HG03108 (cell line): ENCODE results near the gene NPPC.
"Not testable (repeated sequence)": the region's sequence is repeated elsewhere in the genome, so short reads cannot be mapped to it uniquely, and the experiment has no call there.

ENCODE experiments used
- ATAC-seq: cut with Tn5 transposase; IDR thresholded peaks from one replicate; pipeline ENCODE4 v1.9.1; 2021; ENCODE audit warnings: moderate library complexity; ENCODE audit not compliant: unreplicated experiment

NPPC gene, protein sequence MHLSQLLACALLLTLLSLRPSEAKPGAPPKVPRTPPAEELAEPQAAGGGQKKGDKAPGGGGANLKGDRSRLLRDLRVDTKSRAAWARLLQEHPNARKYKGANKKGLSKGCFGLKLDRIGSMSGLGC

DNA sequence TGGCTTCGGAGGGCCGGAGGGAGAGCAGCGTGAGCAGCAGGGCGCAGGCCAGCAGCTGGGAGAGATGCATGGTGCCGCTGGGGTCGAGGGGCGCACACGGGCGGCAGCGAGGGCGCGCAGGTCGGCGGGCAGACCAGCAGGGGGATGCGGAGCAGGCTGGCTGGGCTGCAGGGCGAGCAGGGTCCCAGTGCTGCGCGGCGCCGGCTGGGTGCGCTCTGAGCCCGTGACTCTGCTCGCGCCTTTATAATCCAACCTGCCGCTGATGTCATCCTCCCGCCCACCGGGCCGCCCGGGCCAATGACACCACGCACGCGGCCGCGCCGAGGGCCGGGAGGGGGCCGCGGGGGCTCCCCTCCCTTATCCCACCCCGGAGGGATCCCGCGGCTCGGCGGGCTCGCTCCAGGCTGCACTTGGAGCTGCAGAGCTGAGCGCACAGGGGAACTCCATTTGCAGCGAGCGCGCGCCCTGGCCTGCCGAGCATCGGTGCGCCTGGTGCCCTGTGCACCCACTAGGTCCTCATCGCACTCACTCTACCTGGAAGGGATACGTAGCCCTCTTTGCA, at the start of gene NPPC:
NPPC (minus strand) TSS at position 217 of the 562 bp plus-strand sequence; CDS start at position 70, 147 bp downstream.
- peak; percentile 55 for ATAC-seq

DNA sequence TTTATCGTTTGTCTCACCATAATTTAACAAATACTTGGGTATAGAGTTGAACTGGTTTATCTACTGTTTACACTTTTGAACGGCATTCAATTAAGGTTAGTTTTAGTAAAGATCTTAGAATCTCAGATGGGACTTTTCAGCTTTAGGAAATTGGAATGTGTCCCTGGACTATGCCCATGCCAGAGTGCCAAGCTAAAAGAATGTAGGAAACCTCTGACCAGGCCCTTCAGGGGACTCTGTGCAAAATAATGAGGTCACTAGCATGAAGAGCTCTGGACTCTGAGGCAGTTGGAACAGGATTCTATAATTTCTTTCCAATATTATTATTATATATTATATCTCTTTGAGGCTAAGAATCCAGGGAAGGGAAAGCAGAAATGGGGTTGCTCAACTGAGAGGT, 48.8 kb upstream of the NPPC start:
- no peak for ATAC-seq

DNA sequence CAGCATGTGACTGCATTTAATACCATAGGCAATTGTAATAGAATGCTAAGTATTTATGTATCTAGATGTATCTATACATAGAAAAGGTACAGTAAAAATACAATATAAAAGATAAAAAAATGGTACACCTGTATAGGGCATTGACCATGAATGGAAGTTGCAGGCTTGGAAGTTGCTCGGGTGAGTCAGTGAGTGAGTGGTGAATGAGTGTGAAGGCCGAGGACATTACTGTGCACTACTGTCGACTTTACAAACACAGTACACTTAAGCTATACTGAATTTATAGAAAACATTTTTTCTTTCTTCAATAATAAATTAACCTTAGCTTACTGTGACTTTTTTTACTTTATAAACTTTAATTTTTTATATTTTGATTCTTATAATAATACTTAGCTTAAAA, 44.3 kb upstream of the NPPC start:
- ATAC-seq: no peak

DNA sequence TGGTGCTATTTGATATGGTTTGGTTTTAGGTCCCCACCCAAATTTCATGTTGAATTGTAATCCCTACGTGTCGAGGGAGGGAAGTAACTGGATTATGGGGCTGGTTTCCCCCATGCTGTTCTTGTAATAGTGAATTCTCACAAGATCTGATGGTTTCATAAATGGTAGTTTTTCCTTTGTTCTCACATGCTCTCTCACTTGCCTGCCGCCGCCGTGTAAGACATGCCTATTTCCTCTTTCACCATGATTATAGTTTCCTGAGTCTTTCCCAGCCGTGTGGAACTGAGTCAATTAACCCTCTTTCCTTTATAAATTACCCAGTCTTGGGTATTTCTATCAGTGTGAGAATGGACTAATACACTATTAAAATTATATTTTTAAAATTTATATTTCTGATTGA, 42.6 kb upstream of the NPPC start:
- no peak for ATAC-seq

DNA sequence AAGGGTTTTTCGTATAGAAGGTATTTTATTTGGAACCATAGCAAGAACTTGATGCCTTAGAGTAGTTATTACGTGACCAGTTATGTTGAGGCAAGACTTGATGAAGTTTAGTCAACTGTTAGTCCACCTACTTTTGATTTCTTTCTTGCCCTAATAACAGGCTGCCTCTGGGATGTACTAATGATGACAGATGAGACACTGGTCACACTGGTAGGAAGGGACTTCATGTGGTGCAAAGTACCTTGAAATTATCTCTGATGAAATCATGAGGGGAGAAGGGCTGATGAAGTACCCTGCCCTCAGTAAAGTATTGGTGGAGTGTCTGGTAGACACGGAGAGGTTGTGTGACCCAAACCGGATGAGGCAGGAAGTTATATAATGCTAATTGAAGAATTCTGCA, 40.7 kb upstream of the NPPC start:
- ATAC-seq: no peak

DNA sequence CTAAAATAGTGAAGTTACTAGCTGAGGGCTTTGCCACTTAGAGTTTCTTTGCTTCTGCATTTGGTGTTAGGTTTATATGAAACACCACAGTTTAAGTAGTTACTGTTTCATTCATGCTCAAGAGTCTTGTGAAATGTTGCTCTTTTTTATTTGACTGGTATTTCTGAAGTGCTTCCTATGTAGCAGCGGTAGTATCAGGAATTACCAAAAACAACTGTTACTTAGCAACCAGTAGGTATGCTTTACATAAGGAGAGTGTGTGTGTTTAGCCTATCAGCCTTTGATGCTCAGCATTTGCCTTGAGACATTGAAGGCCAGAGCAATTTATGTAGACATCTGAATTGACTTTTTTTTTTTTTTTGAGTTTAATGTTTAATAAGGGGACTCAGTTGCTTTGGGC, 38.9 kb upstream of the NPPC start:
- ATAC-seq: no peak

DNA sequence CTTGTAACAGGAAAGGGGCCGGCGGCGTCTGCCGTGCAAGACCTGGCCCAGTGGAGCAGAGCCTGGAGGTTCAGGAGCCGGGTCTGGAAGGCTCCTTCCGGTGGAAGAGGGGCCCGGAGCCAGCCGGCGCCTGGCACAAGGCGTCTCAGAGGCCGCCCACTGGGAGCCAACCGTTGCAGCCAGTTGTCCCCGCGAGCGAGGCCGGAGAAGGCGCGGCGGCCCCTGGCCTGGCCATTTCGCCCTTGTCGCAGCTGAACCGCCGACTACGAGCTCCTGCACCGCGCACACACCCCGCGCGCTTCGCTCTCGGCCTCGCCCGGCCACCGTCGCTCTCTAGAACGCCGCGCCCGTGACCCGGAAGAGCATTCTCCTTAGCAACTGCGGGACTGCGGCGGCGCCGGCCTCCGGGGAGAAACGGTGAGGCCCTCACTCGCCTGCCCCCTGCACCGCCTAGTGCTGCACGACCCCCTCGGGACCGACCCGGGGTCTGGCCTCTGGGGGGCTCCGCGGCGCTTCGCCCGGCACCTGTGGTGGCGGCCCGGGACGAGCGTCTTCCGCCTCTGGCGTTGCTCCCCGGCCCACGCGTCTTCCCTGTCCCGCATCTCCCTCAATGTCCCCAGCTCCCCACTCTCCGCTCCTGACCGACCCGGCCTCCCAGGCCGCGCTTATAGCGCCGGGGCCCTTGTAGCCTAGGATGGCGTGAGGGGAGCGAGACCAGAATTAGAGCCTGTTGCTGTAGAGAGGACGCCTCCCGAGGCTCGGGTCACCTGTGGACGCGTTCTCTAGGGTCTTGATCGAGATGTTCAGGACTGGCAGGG, 35.4 kb upstream of the NPPC start, which contains the start of gene DIS3L2:
DIS3L2 (plus strand) TSS at position 365 of the 818 bp plus-strand sequence. CDS start 53,215 bp downstream, outside the sequence.
- ATAC-seq: peak; percentile 90

DNA sequence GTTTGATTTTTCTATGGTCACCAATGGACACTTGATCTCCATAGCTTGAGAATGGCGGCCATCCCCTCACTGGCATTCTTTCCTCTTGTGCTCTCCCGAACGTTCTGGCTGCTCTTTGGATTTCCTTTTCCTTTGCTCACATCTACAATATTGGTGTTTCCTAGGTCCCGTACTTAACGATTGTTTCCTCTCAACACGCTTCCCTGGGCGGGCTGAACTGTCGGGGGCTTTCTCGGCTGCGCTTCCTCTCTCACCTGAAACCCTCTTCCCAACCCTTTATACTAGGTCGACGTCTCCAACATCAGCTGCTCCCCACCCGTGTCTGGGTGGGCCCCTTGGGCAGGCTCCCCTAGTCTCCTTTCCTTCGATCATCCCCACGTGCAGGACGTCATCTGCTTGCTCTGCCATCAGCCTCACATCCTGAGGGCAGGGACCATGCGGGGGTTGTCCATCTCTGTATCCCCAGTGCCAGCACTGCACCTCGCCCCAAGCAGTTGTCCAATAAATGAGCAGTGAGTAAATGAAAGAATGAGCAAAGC, 34.7 kb upstream of the NPPC start:
- no peak for ATAC-seq

DNA sequence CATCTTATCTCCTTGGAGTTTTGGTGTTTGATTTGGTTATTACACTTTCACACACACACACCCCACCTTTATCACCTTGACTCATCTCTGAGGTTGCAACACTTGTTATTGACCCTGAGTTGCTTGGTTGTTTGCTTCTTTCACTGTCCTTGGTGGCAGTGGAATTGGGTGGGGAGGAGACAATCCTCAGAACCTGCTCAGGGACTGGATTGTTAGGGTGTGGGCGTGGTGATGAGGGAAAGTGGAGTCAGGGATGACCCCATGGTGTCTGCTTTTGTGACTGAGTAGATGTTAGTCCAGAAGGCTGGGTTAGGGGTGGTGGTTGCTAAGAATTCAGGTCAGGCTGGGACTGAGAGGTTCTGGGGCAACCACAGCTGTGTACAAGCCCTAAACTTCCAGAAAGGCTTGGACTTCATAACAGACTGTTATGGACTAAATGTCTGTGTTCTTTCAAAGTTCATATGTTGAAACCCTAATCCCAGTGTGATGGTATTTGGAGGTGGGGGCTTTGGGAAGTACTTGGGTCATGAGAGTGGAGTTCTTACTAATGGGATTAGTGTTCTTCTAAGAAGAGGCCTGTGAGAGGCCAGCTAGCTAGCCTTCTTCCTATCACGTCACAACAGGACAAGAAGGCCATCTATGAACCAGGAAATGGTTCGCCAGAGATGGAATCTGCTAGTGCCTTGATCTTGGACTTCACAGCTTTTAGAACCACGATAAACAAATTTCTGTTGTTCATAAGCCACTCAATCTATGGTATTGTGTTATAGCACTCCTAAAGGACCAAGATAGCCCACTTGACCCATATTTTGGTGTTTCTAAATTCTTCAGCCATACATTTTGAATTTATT, 31.9 kb upstream of the NPPC start:
- ATAC-seq: no peak

DNA sequence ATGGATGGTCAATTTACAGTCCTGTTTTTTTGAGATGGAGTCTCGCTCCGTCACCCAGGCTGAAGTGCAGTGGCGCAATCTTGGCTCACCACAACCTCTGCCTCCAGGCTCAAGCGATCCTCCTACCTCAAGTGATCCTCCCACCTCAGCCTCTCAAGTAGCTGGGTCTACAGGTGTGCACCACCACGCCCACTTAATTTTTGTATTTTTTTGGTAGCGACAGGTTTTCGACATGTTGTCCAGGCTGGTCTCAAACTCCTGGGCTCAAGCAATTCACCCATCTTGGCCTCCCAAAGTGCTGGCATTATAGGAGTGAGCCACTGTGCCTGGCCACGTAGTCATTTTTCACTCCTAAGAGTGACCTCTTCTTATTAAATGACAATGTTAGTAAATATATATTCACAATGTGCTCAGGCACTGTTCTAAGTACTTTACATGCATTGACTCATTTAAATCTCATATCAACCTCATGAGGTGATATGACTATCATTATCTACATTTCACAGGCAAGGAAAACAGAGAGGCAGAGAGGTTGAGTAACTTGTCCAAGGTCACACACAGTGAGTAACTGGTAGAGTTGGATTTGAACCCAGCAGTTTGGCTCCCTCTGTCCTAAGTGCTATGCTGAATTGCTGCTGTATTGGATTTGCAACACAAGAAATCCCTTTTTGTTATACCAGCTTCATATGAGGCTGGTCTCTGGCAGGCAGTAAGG, 29.7 kb upstream of the NPPC start:
- no peak for ATAC-seq

DNA sequence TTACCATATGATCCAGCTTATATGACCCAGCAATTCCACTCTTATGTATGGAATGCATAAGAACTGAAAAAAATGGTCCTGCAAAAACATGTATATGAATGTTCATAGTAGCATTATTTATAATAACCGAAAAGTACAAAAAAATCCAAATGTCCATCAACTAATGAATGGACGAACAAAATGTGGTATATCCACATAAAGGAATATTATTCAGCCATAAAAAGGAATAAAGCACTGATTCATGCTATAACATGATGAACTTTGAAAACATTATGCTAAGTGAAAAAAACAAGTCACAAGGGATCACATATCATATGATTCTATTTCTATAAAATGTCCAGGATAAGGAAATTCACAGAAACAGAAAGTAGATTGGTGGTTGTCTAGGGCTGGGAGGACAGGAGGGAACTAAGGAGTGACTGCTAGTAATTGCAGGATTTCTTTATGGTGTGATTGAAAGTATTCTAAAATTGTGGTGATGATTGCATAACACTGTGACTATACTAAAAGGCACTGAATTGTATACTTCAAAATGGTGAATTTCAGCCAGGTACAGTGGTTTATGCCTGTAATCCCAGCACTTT, 25.3 kb upstream of the NPPC start:
- no peak for ATAC-seq

DNA sequence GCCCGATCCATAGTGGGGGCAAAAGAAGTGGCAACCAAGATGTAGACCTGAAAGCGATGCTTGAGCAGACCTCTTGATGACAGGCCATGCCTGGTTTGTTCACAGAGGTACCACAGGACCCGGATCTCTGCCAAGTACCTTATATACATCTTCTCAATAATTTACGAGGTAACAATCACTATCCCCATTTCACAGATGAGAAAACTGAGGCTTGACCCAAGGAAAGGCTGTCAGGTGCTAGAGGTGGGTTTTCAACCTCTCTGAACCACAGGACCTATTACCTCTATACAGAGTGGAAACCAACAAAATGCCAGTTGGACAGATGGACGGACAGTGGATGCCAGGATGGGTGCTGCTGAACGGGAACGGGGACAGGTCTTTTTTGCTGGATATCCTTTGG, 21.5 kb upstream of the NPPC start:
- ATAC-seq: no peak

DNA sequence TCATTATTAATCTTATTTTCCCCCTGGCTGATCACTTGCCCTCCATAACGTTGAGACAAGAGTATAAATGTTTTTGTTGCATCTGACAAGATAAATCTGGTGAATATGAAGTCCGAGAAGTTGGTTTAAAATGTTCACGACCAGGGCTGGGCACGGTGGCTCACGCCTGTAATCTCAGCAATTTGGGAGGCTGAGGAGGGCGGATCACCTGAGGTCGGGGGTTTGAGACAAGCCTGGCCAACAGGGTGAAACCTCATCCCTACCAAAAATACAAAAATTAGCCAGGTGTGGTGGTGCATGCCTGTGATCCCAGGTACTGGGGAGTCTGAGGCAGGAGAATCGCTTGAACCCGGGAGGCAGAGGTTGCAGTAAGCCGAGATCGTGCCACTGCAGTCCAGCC, 20.9 kb upstream of the NPPC start:
- not testable (repeated sequence) for ATAC-seq

DNA sequence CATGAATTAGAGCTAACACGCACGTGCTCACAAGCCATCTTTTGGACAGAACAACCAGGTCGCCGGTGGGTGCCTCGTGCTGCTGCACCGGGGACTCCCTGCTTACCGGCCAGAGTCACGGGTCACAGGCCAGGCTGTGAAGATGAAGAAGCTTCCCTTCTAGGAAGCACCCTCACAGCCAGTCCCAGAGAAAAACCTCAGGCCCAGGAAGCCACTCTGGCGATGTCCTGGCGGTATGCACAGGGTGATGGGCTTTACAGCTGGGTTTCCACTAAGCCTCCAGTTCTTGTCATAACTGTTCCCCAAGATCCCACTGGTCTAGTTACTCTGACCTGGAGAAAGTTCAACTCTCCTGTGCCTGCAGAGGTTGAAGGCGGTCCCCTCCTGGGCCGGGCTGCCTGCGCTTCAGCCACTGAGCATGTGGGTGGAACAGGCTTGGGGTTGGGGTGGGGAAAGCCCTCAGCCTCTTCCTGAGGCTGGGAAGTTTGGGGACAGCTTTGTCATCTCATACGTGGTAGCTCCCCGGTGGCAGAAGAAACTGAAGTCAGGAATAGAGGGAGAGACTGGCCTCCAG, 20.1 kb upstream of the NPPC start:
- ATAC-seq: no peak

DNA sequence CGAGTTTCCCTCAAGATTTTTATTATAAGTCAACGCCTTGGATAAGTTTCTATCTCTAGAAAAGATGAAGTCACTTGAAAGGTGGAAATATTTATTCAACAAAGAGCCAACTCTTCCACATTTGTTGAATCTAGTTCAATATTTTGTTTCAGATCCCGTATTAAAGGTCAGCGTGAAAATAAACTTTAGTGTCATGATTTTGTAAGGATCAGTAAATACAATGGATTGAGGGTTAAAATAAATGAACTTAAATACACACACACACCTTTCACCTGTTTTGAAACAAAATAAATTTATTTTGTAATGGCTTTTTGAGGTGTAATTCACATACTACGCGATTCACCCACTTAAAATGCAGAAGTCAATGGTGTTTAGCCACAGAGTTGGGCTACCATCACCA, 16.0 kb upstream of the NPPC start:
- ATAC-seq: no peak

DNA sequence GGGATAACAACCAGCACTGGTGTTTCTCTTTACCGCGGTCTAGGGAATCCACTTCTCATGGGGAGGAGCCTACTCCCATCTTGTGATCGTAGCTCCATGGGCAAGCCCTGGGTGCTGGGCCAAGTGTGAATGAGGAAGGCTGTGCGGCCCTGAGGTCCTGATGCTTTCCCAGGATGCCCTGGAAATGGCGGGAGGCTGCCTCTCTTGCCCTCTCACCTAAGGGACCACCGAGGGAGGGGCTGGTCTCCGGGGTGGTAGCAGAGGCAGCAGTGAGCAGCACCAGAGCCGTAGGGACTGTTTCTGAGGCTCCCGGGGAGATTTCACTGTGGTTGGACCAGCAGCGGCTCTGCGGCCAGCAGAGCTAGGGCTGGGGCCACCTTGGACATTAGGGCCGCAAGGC, 15.5 kb upstream of the NPPC start:
- no peak for ATAC-seq

DNA sequence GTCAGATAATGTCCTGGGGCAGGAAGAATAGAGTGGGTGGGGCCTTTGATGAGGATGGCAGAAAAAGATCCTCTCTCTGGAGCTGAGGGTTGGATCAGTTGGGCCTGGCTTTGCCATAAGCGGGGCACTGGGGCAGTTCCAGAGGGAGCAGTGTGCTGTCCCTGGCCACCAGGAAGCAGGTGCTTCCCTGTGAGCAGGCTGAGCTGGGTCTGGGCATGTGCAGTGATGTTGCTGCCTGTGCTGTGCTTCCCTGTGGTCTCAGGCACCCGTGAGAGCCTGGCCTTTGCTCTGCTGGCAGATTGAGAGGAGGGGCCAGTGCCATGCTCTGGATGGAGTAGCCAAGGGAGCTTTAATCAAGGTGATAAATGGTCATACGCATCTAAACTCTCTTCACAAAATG, 14.6 kb upstream of the NPPC start:
- ATAC-seq: no peak

DNA sequence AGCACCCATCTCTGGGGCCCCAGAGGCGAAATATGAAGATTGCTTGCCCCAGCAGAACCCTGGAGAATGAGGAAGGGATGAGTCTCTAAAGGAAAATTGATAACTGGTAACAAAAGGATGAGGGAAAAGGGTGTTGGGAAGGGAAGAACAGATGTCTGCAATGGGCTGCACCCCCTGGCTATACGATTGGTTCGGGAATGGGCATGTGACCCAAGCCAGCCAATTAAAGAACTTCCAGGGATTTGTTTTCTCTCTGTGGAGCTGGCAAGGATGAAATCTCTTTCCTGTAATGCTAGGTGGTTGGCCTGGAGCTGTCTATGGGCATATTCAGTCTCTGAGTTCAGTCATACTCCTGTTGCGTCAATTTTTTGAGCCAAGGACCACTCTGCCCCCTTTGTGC, 12.8 kb upstream of the NPPC start:
- ATAC-seq: no peak

DNA sequence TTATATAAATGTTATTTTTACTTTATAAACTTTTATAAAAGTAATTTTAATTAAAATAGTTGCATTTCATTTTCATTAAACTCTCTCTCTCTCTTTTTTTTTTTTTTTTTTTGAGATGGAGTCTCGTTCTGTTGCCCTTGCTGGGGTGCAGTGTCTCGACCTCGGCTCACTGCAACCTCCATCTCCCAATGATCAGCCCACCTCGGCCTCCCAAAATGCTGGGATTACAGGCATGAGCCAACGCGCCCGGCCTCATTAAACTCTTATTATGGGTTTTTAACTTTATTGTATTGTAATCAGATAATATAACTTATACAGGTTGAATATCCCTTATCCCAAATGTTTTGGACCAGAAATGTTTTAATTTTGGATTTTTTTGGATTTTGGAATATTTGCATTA, 10.9 kb upstream of the NPPC start:
- ATAC-seq: no peak

DNA sequence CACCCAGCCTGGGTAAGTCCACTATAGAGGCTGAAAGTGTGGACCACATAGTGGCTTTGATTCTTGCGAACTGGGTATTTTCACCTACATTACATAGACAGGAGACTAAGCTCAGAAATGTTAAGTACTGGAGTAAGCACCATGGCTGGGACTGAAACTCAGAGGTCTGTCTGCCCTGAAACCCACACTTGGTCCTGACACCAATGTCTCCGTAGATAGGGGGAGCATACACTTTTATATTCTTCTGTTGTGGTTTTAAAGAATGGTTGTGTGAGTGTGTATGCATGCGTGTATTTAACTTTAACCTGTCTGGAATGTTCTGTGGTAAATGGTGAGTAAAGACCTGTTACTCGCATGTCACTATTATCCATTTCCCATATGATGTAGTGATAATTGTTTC, 10.3 kb upstream of the NPPC start:
- no peak for ATAC-seq
